ENCODE measurements around the gene ZNF646.

The ZNF646 gene

DNA sequence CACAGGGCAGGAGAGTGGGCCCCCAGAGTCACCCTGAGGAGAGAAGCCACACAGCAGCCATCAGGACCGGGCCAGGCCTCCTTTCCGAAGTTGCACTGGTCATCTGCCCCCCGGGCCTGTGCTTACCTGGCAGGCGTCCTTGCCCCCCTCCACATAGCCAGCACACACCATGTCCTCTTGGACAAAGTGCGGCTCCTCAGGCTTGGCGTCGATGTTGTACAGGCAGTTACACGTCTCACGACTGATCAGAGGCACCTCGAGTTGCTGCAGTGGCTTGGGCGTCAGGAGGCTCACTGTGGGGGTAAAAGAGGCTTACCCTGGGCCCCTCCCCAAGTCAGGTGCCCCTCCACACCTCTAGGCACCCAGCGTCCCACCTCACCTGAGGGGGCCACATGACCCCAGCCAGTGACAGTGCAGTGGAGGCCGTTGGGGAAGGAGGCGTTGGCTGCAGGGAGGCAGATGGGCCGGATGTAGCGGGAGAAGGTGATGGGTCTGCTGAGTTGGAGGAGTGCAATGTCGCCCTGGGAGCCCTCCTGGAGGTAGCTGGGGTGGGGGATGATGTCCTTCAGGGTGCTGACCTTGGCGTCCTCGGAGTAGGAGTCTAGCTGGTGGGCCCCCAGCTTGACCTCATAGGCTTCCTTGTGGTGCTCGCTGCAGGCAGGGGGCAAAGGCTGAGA, 58.2 kb downstream of the ZNF646 start:
- H3K4me3 ChIP-seq (replicated peaks; ENCODE audit: low read depth, low read length), result no peak overlapping the region
- DNase-seq (ENCODE audit: low read depth), result no peak
- TF ChIP-seq CTCF (IDR thresholded peaks at IDR 0.05; ENCODE audit: low read length, missing control alignments), result no peak

DNA sequence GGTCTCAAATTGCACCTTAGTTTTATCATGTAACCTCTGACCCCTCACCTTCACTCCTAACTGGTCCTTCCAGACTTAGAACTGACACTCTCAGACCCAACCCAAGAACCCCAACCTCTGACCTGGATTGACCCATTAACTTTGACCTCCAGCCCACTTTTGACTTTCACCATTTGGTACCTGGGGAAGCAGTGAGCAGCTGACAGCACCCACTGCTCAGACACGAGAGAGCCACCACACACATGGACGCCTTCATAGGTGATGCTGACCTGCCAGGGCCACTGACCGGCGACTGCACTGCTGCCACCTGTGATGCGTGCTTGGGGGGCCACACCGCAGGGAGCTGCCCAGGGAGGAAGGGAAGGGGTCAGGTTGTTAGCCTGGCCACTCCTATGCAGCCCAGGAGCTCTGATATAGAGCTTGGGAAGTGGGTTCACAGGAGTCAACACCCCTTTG, 58.9 kb downstream of the ZNF646 start:
- TF ChIP-seq CTCF (IDR thresholded peaks at IDR 0.05; ENCODE audit: low read length, missing control alignments), result no peak
- no peak for DNase-seq (ENCODE audit: low read depth)
- H3K4me3 ChIP-seq (replicated peaks; ENCODE audit: low read depth, low read length), result no peak overlapping the region

Data from fibroblast of pulmonary artery (primary cell).